Endothelial cell of umbilical vein (primary cell): Measurements from ENCODE around the gene CDK11B. TPM values are rescaled to one million over a fixed set of nuclear protein-coding genes. Genes with fewer than 3 reads are reported as not detected.

ENCODE experiments used
- BruUV-seq: library from RNA; stranded (reverse); fragments of 400-500 nt; replicated peaks from 2 replicates; lab custom pipeline; 2021; lab: Mats Ljungman, UMichigan
- CTCF ChIA-PET: fragments of 300-600, 350-600 bp; sonication (Branson Sonifier 250); formaldehyde crosslinking; loops from one replicate; lab custom pipeline; 2021; ENCODE audit warnings: antibody characterized with exemption, inconsistent platforms; lab: Charles Lee
- POLR2A ChIA-PET: fragments of 300-600, 350-600 bp; sonication (Branson Sonifier 250); formaldehyde crosslinking; loops from one replicate; lab custom pipeline; 2021; ENCODE audit warnings: antibody characterized with exemption, inconsistent platforms; lab: Charles Lee
- DNase-seq: peaks from one replicate; pipeline ENCODE4 v3.0.0-alpha.2; 2011; ENCODE audit warnings: low read depth, low spot score
- FAIRE-seq: peaks from 2 replicates; lab custom pipeline; 2011; peaks lifted over from hg19 to GRCh38; lab: Jason Lieb, UNC
- H2AFZ ChIP-seq: 2 replicates; pipeline ENCODE4 v1.6.0; 2012; ENCODE audit warnings: low read depth, low read length, control low read depth, inconsistent platforms
- H3K27ac ChIP-seq: 2 replicates; pipeline ENCODE4 v1.5.1; 2011; ENCODE audit warnings: low read depth, mild to moderate bottlenecking, control low read depth, low read length, moderate library complexity; ENCODE audit not compliant: insufficient read depth
- H3K27me3 ChIP-seq, 2 experiments: 2 replicates each; pipeline versions ENCODE4 v1.6.0 to v1.6.1; 2011; ENCODE audit warnings: low read length in 2 of 2, mixed read lengths in 1 of 2; ENCODE audit not compliant: control insufficient read depth in 2 of 2, insufficient read depth in 2 of 2
- H3K36me3 ChIP-seq, 2 experiments: 2 replicates in 1 of 2; 3 replicates in 1 of 2; pipeline ENCODE4 v1.5.1; 2011; ENCODE audit warnings: low read length in 2 of 2, mild to moderate bottlenecking in 1 of 2, moderate library complexity in 1 of 2; ENCODE audit not compliant: control insufficient read depth in 2 of 2, insufficient read depth in 2 of 2; ENCODE audit errors: extremely low read depth in 1 of 2
- H3K4me1 ChIP-seq: 3 replicates; pipeline ENCODE4 v1.5.1; 2011; ENCODE audit warnings: mild to moderate bottlenecking, low read length; ENCODE audit not compliant: control insufficient read depth, insufficient read depth; ENCODE audit errors: extremely low read depth
- H3K4me2 ChIP-seq: 2 replicates; pipeline ENCODE4 v1.6.1; 2011; ENCODE audit warnings: low read length, control low read depth, mixed read lengths; ENCODE audit not compliant: insufficient read depth
- H3K4me3 ChIP-seq, 3 experiments: fragments of 200-600 bp in 1 of 3; sonication (generic), shearing (Covaris generic) in 1 of 3; replicated peaks in 1 of 3; 2 replicates each; pipeline ENCODE4 v1.5.1; 2011 to 2016; ENCODE audit warnings: control low read depth in 3 of 3, low read length in 3 of 3, mild to moderate bottlenecking in 2 of 3, inconsistent platforms in 1 of 3, low read depth in 1 of 3, moderate library complexity in 1 of 3; ENCODE audit not compliant: insufficient read depth in 1 of 3
- H3K79me2 ChIP-seq: 2 replicates; pipeline ENCODE4 v1.6.0; 2012; ENCODE audit warnings: low read length, inconsistent platforms; ENCODE audit not compliant: control insufficient read depth, insufficient read depth
- H3K9ac ChIP-seq: replicated peaks from 2 replicates; pipeline ENCODE3; 2011; ENCODE audit warnings: low read length, control low read depth; ENCODE audit not compliant: insufficient read depth; ENCODE audit errors: extremely low read depth
- H3K9me1 ChIP-seq: replicated peaks from 3 replicates; pipeline ENCODE4 v1.6.0; 2011; ENCODE audit warnings: mild to moderate bottlenecking, low read length; ENCODE audit not compliant: control insufficient read depth, insufficient read depth; ENCODE audit errors: extremely low read depth
- H3K9me3 ChIP-seq: replicated peaks from 2 replicates; pipeline ENCODE4 v1.5.1; 2012; ENCODE audit warnings: low read length, inconsistent platforms; ENCODE audit not compliant: control insufficient read depth, insufficient read depth
- H4K20me1 ChIP-seq: replicated peaks from 2 replicates; pipeline ENCODE3; 2011; ENCODE audit warnings: mild to moderate bottlenecking, low read length; ENCODE audit not compliant: control insufficient read depth, insufficient read depth; ENCODE audit errors: extremely low read depth
- EZH2 ChIP-seq: IDR thresholded peaks from 2 replicates; pipeline ENCODE4 v1.6.1; 2012; ENCODE audit warnings: borderline replicate concordance, low read depth, mild to moderate bottlenecking, moderate library complexity, low read length, inconsistent platforms; ENCODE audit not compliant: severe bottlenecking
- FOS ChIP-seq: IDR thresholded peaks from 2 replicates; pipeline ENCODE4 v1.6.1; 2011; ENCODE audit warnings: mild to moderate bottlenecking, low read length, moderate library complexity, borderline replicate concordance; ENCODE audit not compliant: insufficient read depth
- GATA2 ChIP-seq: IDR thresholded peaks from 2 replicates; pipeline ENCODE4 v1.7.0; 2011; ENCODE audit warnings: low read depth, mild to moderate bottlenecking, moderate library complexity, mixed read lengths, low read length; ENCODE audit not compliant: insufficient read length, insufficient read depth
- JUN ChIP-seq: IDR thresholded peaks from 2 replicates; pipeline ENCODE4 v1.6.1; 2011; ENCODE audit warnings: borderline replicate concordance, low read depth; ENCODE audit not compliant: insufficient read length, insufficient read depth
- MYC ChIP-seq: IDR thresholded peaks from one replicate; pipeline ENCODE4 v1.6.1; 2011; ENCODE audit warnings: mild to moderate bottlenecking, low read depth, low read length
- POLR2A ChIP-seq: IDR thresholded peaks from 2 replicates; pipeline ENCODE4 v1.6.1; 2012; ENCODE audit warnings: low read depth, mild to moderate bottlenecking, control low read depth, low read length
- POLR2AphosphoS5 ChIP-seq: IDR thresholded peaks from 2 replicates; pipeline ENCODE4 v1.6.1; 2012; ENCODE audit warnings: low read depth, mild to moderate bottlenecking, control low read depth, low read length, moderate library complexity; ENCODE audit not compliant: insufficient read depth
- dilution Hi-C: fragments of 300-500 bp; cut with MboI; formaldehyde crosslinking; loops from one replicate; pipeline ENCODE4 v1.15.0; 2019; ENCODE audit warnings: low sequenced_read_pairs; ENCODE audit not compliant: extremely low pct_ligation_motif_present
- intact Hi-C: fragments of 100-400 bp; cut with micrococcal nuclease; formaldehyde crosslinking; loops from one replicate; pipeline ENCODE4 v1.10.0; 2022
- polyA plus RNA-seq, 4 experiments: library from polyadenylated mRNA; depleted of rRNA in 3 of 4; stranded (reverse) in 3 of 4; unstranded in 1 of 4; fragments of >200 nt; gene quantifications; 2 replicates each; pipeline versions ENCODE4 v1.2.1 to v1.2.3, GENCODE V29; 2011 to 2012; ENCODE audit warnings: missing spikeins in 1 of 4
- total RNA-seq: library from RNA; stranded (reverse); gene quantifications from 2 replicates; pipeline ENCODE4 v1.2.3, GENCODE V29; 2021
- TF ChIP-seq, protein P1 (sequence below): IDR thresholded peaks from 2 replicates; pipeline ENCODE4 v1.6.1; 2011; ENCODE audit not compliant: insufficient read depth, insufficient read length
- TF ChIP-seq, protein P2 (sequence below), 2 donors: IDR thresholded peaks; 1 replicate in 1 of 2; 2 replicates in 1 of 2; pipeline ENCODE4 v1.5.1; 2011; ENCODE audit warnings: low read length in 2 of 2, mild to moderate bottlenecking in 2 of 2, moderate library complexity in 2 of 2, control low read depth in 1 of 2, inconsistent platforms in 1 of 2, low read depth in 1 of 2; ENCODE audit not compliant: insufficient read depth in 1 of 2; ENCODE audit errors: extremely low read depth in 1 of 2

Gene CDK11B
- total and polyA plus RNA-seq, 2 donors (not counting 3 experiments of a cell fraction or from before 2014, with no cell fraction given): 16.4 to 32.0 TPM

- dilution Hi-C loops (no loop called here), intact Hi-C loops (no loop called here)
- ChIA-PET POLR2A (no interaction called here), CTCF (interaction anchor here (1.2 to 2.0 kb wide), 4 partner anchors 12 to 54 kb away, joined by 3 to 6 read pairs (median 4); partner anchors contain the start of gene MIB2)
- Histone ChIP-seq H3K79me2 (no peaks in the 10 kb centered on the region), H3K4me2 (no peak overlapping the region), H3K9ac (no peak overlapping the region), H3K9me1 (no peaks in the 10 kb centered on the region), H3K4me3 (no peak overlapping the region), H3K27ac (no peak overlapping the region), H3K9me3 (no peaks in the 10 kb centered on the region), H2AFZ (no peak overlapping the region), H3K27me3 (peaks cover 7 to 17% of the 10 kb centered on the region in 2 experiments), H4K20me1 (no peaks in the 10 kb centered on the region), H3K4me1 (no peaks in the 10 kb centered on the region), H3K36me3 (no peaks in the 10 kb centered on the region)
- no TSS peak for BruUV-seq
- DNase-seq (no peak), FAIRE-seq (no peak)
- no peak for TF ChIP-seq FOS
- TF ChIP-seq JUN: no peak
- TF ChIP-seq, protein P1, sequence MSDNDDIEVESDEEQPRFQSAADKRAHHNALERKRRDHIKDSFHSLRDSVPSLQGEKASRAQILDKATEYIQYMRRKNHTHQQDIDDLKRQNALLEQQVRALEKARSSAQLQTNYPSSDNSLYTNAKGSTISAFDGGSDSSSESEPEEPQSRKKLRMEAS: no peak
- no peak for TF ChIP-seq EZH2
- no peak for TF ChIP-seq POLR2AphosphoS5
- TF ChIP-seq GATA2: no peak
- TF ChIP-seq MYC: no peak
- no peak for TF ChIP-seq POLR2A
- TF ChIP-seq, protein P2, sequence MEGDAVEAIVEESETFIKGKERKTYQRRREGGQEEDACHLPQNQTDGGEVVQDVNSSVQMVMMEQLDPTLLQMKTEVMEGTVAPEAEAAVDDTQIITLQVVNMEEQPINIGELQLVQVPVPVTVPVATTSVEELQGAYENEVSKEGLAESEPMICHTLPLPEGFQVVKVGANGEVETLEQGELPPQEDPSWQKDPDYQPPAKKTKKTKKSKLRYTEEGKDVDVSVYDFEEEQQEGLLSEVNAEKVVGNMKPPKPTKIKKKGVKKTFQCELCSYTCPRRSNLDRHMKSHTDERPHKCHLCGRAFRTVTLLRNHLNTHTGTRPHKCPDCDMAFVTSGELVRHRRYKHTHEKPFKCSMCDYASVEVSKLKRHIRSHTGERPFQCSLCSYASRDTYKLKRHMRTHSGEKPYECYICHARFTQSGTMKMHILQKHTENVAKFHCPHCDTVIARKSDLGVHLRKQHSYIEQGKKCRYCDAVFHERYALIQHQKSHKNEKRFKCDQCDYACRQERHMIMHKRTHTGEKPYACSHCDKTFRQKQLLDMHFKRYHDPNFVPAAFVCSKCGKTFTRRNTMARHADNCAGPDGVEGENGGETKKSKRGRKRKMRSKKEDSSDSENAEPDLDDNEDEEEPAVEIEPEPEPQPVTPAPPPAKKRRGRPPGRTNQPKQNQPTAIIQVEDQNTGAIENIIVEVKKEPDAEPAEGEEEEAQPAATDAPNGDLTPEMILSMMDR (IDR thresholded peaks at IDR 0.05; ENCODE audit: extremely low read depth in 1 of 2, insufficient read depth in 1 of 2, low read depth in 1 of 2, low read length in 2 of 2): no peak
Observed at GRCh38 chr1:1602968-1603506, 55.8 kb downstream of the CDK11B start.
